ENCODE data around the gene PPP1R12A. TPM values are rescaled to one million over a fixed set of nuclear protein-coding genes. Genes with fewer than 3 reads are reported as not detected.
A peak's percentile ranks its signal among the peaks of the same experiment; 100 is the strongest.

The PPP1R12A gene
- total and polyA plus RNA-seq, 8 donors, result 6.1 to 31.7 (median 14.8) TPM

- intact Hi-C loops (cut with DNase I), result no loop called here
- FAIRE-seq, result no peak
- no peak for DNase-seq
- ATAC-seq, result no peak
- H3K9me3 ChIP-seq, result no peaks in the 10 kb centered on the region
- WGBS, 2 donors, result 76 to 80% methylated on average over 3 of the region's 3 CpGs
- no peaks in the 10 kb centered on the region for H3K27me3 ChIP-seq
- peaks cover 0 to 6% (median 0%) of the 10 kb centered on the region in 3 donors for H3K4me1 ChIP-seq
- peaks cover 0 to 10% (median 0%) of the 10 kb centered on the region in 3 donors for H3K36me3 ChIP-seq
- no peak for TF ChIP-seq CTCF (IDR thresholded peaks at IDR 0.05)
- no peak overlapping the region for H3K4me3 ChIP-seq
- H3K27ac ChIP-seq, result no peak overlapping the region
These were observed 159.4 kb downstream of the PPP1R12A start for GRCh38 chr12:79775355-79776027.

GRCh38 chr12:79773896-79774295 is 161.0 kb downstream of the PPP1R12A start:
- H3K4me3 ChIP-seq, result no peak overlapping the region
- no peak overlapping the region for H3K27ac ChIP-seq
- no peaks in the 10 kb centered on the region for H3K27me3 ChIP-seq
- H3K36me3 ChIP-seq, result peaks cover 0 to 10% (median 0%) of the 10 kb centered on the region in 3 donors
- H3K9me3 ChIP-seq, result no peaks in the 10 kb centered on the region
- no peak for ATAC-seq
- H3K4me1 ChIP-seq, result peaks cover 0 to 6% (median 0%) of the 10 kb centered on the region in 3 donors
- FAIRE-seq, result peak; percentile 17
- DNase-seq, result no peak
- no peak for TF ChIP-seq CTCF (IDR thresholded peaks at IDR 0.05)
- intact Hi-C loops (cut with DNase I), result no loop called here

DNA sequence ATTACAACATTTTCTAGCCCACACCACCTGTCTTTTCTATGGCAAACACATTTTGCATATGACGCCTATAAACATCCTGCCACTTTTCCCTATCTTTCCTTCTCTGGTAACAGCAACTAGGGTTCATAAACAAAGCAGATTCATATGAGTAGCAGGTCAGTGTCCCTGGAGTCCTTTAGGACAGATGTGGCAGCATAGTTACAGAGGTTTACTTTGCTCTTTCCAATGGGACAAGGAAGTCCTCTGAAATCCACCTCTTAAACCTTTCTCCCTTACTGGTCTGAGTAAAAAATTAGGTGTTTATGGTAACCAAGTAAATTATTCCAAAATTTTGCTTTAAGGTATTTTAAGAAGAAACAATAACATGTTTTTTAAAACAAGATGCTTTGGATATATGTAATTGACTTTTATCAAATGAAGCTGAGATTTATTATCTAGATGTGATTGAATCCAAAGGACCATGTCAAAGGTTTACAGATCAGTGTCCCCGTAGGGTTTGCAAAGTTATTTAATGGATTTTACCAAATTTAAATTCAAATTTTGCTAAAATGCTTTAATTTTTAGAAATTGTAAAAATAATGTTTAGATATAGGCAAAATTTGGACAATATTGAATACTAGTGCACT is 164.9 kb downstream of the PPP1R12A start:
- WGBS, 2 donors, result 88 to 96% methylated on average over 2 of the region's 2 CpGs
- Histone ChIP-seq H3K27me3 (no peaks in the 10 kb centered on the region), H3K4me3 (no peak overlapping the region), H3K4me1 (no peaks in the 10 kb centered on the region), H3K27ac (no peak overlapping the region), H3K9me3 (no peaks in the 10 kb centered on the region), H3K36me3 (peaks cover 0 to 5% (median 0%) of the 10 kb centered on the region in 3 donors)
- no peak for ATAC-seq
- no peak for FAIRE-seq
- no peak for TF ChIP-seq CTCF (IDR thresholded peaks at IDR 0.05)
- intact Hi-C loops (cut with DNase I), result no loop called here
- DNase-seq, result no peak

DNA sequence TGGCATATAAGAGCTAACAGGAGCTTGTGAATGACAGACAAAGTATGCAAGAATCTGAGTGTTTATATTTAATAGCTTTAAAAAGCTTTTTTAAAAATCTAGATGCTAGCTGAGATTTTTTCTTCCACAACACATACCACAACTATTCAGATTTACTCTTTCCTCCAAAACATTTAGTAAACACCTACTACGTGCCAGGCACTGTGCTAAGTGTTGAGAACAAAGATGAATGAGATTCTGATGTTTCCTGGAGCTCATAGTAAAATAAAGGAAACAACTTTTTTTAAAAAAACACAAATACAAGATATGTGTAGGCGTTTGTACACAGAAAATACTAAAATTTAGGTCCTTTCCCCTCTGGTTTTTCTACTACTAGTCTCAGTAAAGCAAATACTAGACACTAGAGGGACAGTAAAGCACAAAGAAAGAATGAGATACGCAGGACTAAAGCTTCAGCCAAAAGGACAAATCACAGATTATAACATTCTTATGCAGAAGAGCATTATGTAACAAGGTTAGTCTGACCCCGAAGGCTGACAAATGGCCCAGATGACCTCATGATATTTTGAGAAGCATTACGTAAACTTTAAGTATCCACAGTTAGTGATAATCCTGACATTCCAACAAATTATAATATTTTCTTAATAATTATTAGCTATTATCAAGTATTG is 165.6 kb downstream of the PPP1R12A start:
- H3K27me3 ChIP-seq, result no peaks in the 10 kb centered on the region
- H3K36me3 ChIP-seq, result no peaks in the 10 kb centered on the region
- ATAC-seq (no peak), FAIRE-seq (no peak), DNase-seq (no peak)
- H3K27ac ChIP-seq, result no peak overlapping the region
- TF ChIP-seq CTCF (IDR thresholded peaks at IDR 0.05), result no peak
- H3K9me3 ChIP-seq, result no peaks in the 10 kb centered on the region
- H3K4me1 ChIP-seq, result no peaks in the 10 kb centered on the region
- intact Hi-C loops (cut with DNase I), result no loop called here
- 73 to 84% methylated on average over 5 of the region's 5 CpGs for WGBS, 2 donors
- H3K4me3 ChIP-seq, result no peak overlapping the region
